Muscle layer of duodenum (tissue), 2 donors: Measurements from ENCODE around the gene PRR5.

Experiments used
- H3K27ac ChIP-seq: one replicate; pipeline ENCODE4 v1.7.0; 2013; ENCODE audit warnings: mild to moderate bottlenecking, low read length
- H3K27me3 ChIP-seq: one replicate; pipeline ENCODE4 v1.7.0; 2013; ENCODE audit warnings: low read depth, mild to moderate bottlenecking, control low read depth, low read length
- H3K36me3 ChIP-seq, 2 donors: one replicate each; pipeline ENCODE4 v1.7.0; 2013; ENCODE audit warnings: low read length in 2 of 2, control low read depth in 1 of 2, mild to moderate bottlenecking in 1 of 2; ENCODE audit not compliant: insufficient read depth in 2 of 2, control insufficient read depth in 1 of 2
- H3K4me1 ChIP-seq, 2 donors: one replicate each; pipeline ENCODE4 v1.7.0; 2013; ENCODE audit warnings: low read length in 2 of 2, mild to moderate bottlenecking in 2 of 2, control low read depth in 1 of 2, moderate library complexity in 1 of 2; ENCODE audit not compliant: insufficient read depth in 2 of 2, control insufficient read depth in 1 of 2
- H3K4me3 ChIP-seq, 2 donors: one replicate each; pipeline ENCODE4 v1.7.0; 2013; ENCODE audit warnings: low read length in 2 of 2, low read depth in 1 of 2, mild to moderate bottlenecking in 1 of 2
- H3K9me3 ChIP-seq, 2 donors: one replicate each; pipeline ENCODE4 v1.7.0; 2013; ENCODE audit warnings: low read length in 2 of 2, control low read depth in 1 of 2, mild to moderate bottlenecking in 1 of 2; ENCODE audit not compliant: control insufficient read depth in 1 of 2
- donor health status: healthy.

The PRR5 gene

DNA sequence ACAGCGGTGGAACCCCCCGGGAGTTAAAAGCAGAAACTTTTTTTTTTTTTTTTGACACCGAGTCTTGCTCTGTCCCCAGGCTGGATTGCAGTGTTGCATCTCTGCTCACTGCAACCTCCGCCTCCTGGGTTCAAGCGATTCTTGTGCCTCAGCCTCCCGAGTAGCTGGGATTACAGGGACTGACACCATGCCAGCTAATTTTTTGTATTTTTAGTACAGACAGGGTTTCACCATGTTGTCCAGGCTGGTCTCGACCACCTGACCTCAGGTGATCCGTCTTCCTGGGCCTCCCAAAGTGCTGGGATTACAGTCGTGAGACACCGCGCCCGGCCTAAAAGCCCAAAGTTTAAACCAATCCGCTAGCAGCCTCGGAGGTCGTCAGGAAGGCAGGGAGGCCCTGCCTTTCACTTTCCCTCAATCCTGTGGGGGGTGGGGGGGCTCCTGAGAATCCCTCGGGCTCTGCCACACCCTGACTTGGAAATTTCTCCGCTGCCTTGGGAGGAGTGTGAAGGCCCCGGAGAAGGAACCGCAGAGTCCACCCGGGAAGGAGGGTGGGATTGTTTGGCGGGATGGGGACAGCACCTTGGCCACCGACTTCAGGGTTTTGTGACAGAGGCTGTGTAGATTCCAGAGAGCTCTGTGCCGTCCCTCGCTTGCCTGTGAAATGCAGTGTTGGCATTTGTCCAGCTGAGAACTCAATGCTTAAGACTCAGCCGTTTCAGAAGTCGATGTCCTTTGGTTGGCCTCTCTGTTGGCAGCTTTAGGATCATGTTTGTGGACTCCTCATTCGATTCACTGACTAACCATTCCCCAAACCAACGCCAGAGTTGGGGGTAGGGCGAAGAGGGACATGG lies 51.4 kb downstream of the PRR5 start:
- peaks cover 0 to 7% of the 10 kb centered on the region in 2 donors for H3K4me1 ChIP-seq
- peaks cover 3% of the 10 kb centered on the region for H3K27me3 ChIP-seq
- H3K36me3 ChIP-seq, result no peaks in the 10 kb centered on the region
- H3K4me3 ChIP-seq, result peak overlapping the region in 1 of 2 donors; percentile 11
- no peaks in the 10 kb centered on the region for H3K9me3 ChIP-seq
- no peak overlapping the region for H3K27ac ChIP-seq

DNA sequence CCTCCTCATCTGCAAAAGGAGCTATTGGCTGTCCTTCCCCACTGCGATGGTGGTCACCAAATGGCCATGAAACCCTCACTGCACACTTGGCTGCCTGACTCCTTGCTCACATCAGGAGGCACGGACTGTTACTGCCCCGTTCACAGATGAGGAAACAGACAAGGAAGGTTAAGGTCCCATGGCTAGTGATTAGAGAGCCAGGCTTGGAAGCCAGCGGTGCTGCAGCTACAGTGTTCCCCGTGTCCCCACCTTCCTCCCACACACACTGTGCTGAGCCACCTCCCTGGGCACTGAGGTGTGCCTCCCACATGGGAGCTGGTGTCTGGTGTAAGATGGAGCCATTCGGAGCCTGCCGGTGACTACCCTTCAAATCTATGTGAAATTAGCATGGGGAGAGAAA lies 53.0 kb downstream of the PRR5 start:
- Histone ChIP-seq H3K36me3 (no peaks in the 10 kb centered on the region), H3K27ac (no peak overlapping the region), H3K27me3 (peaks cover 3% of the 10 kb centered on the region), H3K4me3 (no peak overlapping the region), H3K9me3 (no peaks in the 10 kb centered on the region), H3K4me1 (peaks cover 0 to 7% of the 10 kb centered on the region in 2 donors)

DNA sequence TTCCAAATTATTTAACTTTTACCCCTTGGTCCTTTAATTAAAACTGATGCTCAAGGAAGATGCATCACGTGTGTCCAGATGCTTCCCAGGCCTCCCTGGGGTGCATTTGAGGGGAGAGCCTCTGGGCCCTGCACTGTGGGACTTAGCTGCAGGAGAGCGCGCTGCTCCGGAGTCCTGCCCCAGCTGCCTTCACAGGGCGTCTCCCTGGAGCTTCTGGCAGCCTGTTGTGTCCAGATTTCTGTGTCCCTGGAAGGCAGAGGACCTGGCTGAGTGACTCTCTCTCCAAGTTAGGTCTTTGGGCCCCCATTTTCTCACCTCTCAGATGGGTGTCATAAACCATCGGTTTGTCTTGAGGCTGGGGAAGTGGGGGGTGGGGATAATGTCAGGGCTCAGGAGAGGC lies 53.4 kb downstream of the PRR5 start:
- Histone ChIP-seq H3K9me3 (no peaks in the 10 kb centered on the region), H3K27me3 (peaks cover 3% of the 10 kb centered on the region), H3K36me3 (no peaks in the 10 kb centered on the region), H3K27ac (no peak overlapping the region), H3K4me1 (peaks cover 0 to 7% of the 10 kb centered on the region in 2 donors), H3K4me3 (no peak overlapping the region)

GRCh38 chr22:44755956-44756361 lies 54.0 kb downstream of the PRR5 start:
- Histone ChIP-seq H3K27ac (no peak overlapping the region), H3K4me3 (no peak overlapping the region), H3K36me3 (no peaks in the 10 kb centered on the region), H3K9me3 (no peaks in the 10 kb centered on the region), H3K27me3 (peaks cover 3% of the 10 kb centered on the region), H3K4me1 (peaks cover 0 to 7% of the 10 kb centered on the region in 2 donors)

- Histone ChIP-seq H3K27ac (no peak overlapping the region), H3K27me3 (peaks cover 3% of the 10 kb centered on the region), H3K36me3 (no peaks in the 10 kb centered on the region), H3K4me1 (no peaks in the 10 kb centered on the region), H3K4me3 (no peak overlapping the region), H3K9me3 (no peaks in the 10 kb centered on the region)
Measured at GRCh38 chr22:44758344-44758973, 56.5 kb downstream of the PRR5 start.

DNA sequence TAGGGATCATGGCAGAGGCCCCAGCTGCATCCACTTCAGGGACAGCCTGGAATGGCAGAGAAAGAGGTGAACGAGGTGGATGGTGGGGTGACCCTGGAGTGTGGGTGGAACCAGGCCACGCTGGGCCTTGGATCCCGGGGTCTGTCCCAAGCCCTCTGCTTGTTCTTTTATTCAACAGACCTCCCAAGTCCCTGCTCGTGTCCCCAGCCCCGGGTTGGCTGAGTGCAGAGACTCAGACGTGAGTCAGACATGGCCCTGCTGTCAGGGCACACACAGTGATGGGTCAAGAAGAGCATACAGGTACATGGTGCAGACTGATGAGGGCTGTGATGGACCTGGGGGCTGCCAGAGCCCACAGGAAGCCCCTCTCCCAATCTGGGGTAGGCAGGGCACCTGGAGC lies 57.0 kb downstream of the PRR5 start:
- Histone ChIP-seq H3K4me3 (no peak overlapping the region), H3K36me3 (no peaks in the 10 kb centered on the region), H3K27me3 (peaks cover 3% of the 10 kb centered on the region), H3K27ac (no peak overlapping the region), H3K9me3 (no peaks in the 10 kb centered on the region), H3K4me1 (no peaks in the 10 kb centered on the region)

DNA sequence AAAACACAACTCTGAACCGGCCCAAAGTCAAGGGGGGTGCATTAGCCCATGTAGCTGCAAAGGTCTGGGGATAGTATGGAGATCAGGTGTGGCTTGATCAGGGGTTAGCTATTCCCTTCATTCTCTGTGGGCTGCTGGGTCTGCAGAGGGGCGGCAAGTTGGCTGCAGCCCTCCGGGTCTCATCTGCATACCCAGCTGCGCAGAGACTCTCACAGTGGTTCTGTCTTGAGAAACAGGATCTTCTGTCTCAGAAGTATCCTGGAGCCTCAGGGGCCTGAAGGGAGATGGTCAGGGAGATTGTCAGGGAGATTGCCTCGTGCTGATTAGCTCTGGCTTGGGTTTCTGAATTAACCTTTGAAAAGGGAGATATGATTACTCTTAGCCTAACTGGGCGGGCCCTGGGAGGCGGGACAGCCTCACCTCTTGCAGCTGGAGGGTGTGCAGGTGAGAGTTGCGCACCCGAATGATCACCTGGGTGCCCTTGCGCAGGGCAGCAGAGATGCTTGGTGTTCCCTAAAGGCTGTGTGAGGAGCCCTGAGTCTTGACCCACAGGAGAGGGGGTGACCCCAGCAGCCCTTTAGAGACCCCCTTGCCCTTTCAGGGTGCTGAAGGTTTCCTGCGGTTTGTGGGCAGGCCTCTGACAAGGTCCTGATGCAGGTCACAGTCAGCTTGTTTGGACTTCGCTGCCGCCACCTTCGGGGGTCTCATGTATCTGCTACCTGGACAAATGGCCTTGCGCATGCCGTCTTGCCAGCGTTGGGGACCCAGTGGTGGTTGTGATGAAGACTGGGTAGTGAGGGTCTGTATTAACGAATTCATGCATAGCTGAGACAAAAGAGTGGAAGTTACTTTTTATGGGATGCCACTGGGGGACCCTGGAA lies 57.7 kb downstream of the PRR5 start:
- peaks cover 3% of the 10 kb centered on the region for H3K27me3 ChIP-seq
- H3K36me3 ChIP-seq, result no peaks in the 10 kb centered on the region
- H3K27ac ChIP-seq, result no peak overlapping the region
- no peak overlapping the region for H3K4me3 ChIP-seq
- no peaks in the 10 kb centered on the region for H3K9me3 ChIP-seq
- H3K4me1 ChIP-seq, result no peaks in the 10 kb centered on the region

GRCh38 chr22:44760476-44760875 lies 58.5 kb downstream of the PRR5 start:
- H3K9me3 ChIP-seq, result no peaks in the 10 kb centered on the region
- no peaks in the 10 kb centered on the region for H3K4me1 ChIP-seq
- H3K27ac ChIP-seq, result no peak overlapping the region
- no peaks in the 10 kb centered on the region for H3K27me3 ChIP-seq
- H3K4me3 ChIP-seq, result no peak overlapping the region
- H3K36me3 ChIP-seq, result no peaks in the 10 kb centered on the region

GRCh38 chr22:44761025-44761424 lies 59.0 kb downstream of the PRR5 start:
- Histone ChIP-seq H3K4me1 (no peaks in the 10 kb centered on the region), H3K27me3 (no peaks in the 10 kb centered on the region), H3K4me3 (no peak overlapping the region), H3K9me3 (no peaks in the 10 kb centered on the region), H3K36me3 (no peaks in the 10 kb centered on the region), H3K27ac (no peak overlapping the region)

- no peaks in the 10 kb centered on the region for H3K27me3 ChIP-seq
- no peak overlapping the region for H3K4me3 ChIP-seq
- no peaks in the 10 kb centered on the region for H3K9me3 ChIP-seq
- no peaks in the 10 kb centered on the region for H3K36me3 ChIP-seq
- H3K27ac ChIP-seq, result no peak overlapping the region
- no peaks in the 10 kb centered on the region for H3K4me1 ChIP-seq
Measured at GRCh38 chr22:44764373-44764772, 62.4 kb downstream of the PRR5 start.

DNA sequence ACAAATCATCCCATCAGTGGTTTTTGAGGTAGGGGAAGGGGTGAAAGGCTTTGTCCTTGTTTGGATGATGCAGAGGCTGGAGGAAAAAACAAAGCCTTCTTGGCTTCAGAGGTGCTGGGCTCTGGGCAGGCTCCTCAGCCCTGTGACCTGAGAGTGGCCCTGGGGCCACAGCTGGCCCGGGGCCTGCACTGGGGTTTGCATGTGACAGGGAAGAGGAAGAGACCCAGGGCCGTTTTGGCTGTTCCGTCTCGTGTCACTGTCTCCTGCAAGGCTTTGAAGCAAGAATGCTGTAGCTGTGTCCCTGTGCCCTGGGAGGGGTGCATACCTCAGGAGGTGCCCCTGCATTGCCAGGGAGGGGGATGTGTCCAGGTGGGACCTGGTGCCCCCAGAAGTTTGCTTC lies 63.0 kb downstream of the PRR5 start:
- H3K27me3 ChIP-seq, result no peaks in the 10 kb centered on the region
- H3K27ac ChIP-seq, result no peak overlapping the region
- no peak overlapping the region for H3K4me3 ChIP-seq
- no peaks in the 10 kb centered on the region for H3K36me3 ChIP-seq
- H3K9me3 ChIP-seq, result no peaks in the 10 kb centered on the region
- no peaks in the 10 kb centered on the region for H3K4me1 ChIP-seq
